Measurements from ENCODE around the gene TMEM266. TPM values are rescaled to one million over a fixed set of nuclear protein-coding genes. Genes with fewer than 3 reads are reported as not detected.
A peak's percentile ranks its signal among the peaks of the same experiment; 100 is the strongest.

Gene TMEM266
- total and polyA plus RNA-seq, 2 experiments from 2014 or later: 0.39 to 1.9 TPM

GRCh38 chr15:76149291-76149915 is 89.6 kb downstream of the TMEM266 start:
- Histone ChIP-seq H3K4me2 (no peak overlapping the region), H3K9me2 (replicated peaks; ENCODE audit: insufficient read depth) (no peaks in the 10 kb centered on the region), H4K20me1 (ENCODE audit: insufficient read depth, poor library complexity, severe bottlenecking) (no peaks in the 10 kb centered on the region), H3K27ac (no peak overlapping the region), H3K4me3 (no peak overlapping the region), H3K27me3 (no peaks in the 10 kb centered on the region), H3K79me2 (no peaks in the 10 kb centered on the region), H2AFZ (no peak overlapping the region), H3K9me3 (ENCODE audit: low read depth) (no peaks in the 10 kb centered on the region), H3K36me3 (replicated peaks; ENCODE audit: insufficient read depth, low read depth) (no peaks in the 10 kb centered on the region), H3K4me1 (ENCODE audit: insufficient read depth) (no peaks in the 10 kb centered on the region)
- DNase-seq (ENCODE audit: low spot score): no peak
- WGBS (ENCODE audit: low lambda C conversion rate, missing lambda C conversion rate): 64% methylated on average over 4 of the region's 4 CpGs
- TF ChIP-seq EZH2phosphoT487 (IDR thresholded peaks at IDR 0.05; ENCODE audit: low read depth, severe bottlenecking, unreplicated experiment) (no peak), CTCF (IDR thresholded peaks at IDR 0.05; ENCODE audit: poor library complexity) (no peak), EZH2 (IDR thresholded peaks at IDR 0.05; ENCODE audit: borderline replicate concordance) (no peak)

GRCh38 chr15:76150513-76150912 is 90.7 kb downstream of the TMEM266 start:
- H3K27ac ChIP-seq: no peak overlapping the region
- WGBS (ENCODE audit: low lambda C conversion rate, missing lambda C conversion rate): 72% methylated on average over 7 of the region's 7 CpGs
- H3K4me2 ChIP-seq: no peak overlapping the region
- H3K9me3 ChIP-seq (ENCODE audit: low read depth): no peaks in the 10 kb centered on the region
- H3K36me3 ChIP-seq (replicated peaks; ENCODE audit: insufficient read depth, low read depth): no peaks in the 10 kb centered on the region
- H3K79me2 ChIP-seq: no peaks in the 10 kb centered on the region
- no peak for TF ChIP-seq EZH2 (IDR thresholded peaks at IDR 0.05; ENCODE audit: borderline replicate concordance)
- no peak for TF ChIP-seq EZH2phosphoT487 (IDR thresholded peaks at IDR 0.05; ENCODE audit: low read depth, severe bottlenecking, unreplicated experiment)
- TF ChIP-seq CTCF (IDR thresholded peaks at IDR 0.05; ENCODE audit: poor library complexity): no peak
- H3K27me3 ChIP-seq: no peaks in the 10 kb centered on the region
- H3K4me1 ChIP-seq (ENCODE audit: insufficient read depth): no peaks in the 10 kb centered on the region
- H3K4me3 ChIP-seq: no peak overlapping the region
- no peaks in the 10 kb centered on the region for H4K20me1 ChIP-seq (ENCODE audit: insufficient read depth, poor library complexity, severe bottlenecking)
- no peak overlapping the region for H2AFZ ChIP-seq
- no peak for DNase-seq (ENCODE audit: low spot score)
- H3K9me2 ChIP-seq (replicated peaks; ENCODE audit: insufficient read depth): no peaks in the 10 kb centered on the region

- no peaks in the 10 kb centered on the region for H3K36me3 ChIP-seq (replicated peaks; ENCODE audit: insufficient read depth, low read depth)
- no peak overlapping the region for H3K27ac ChIP-seq
- no peaks in the 10 kb centered on the region for H3K9me2 ChIP-seq (replicated peaks; ENCODE audit: insufficient read depth)
- H3K79me2 ChIP-seq: no peaks in the 10 kb centered on the region
- H3K4me1 ChIP-seq (ENCODE audit: insufficient read depth): no peaks in the 10 kb centered on the region
- H3K4me2 ChIP-seq: no peak overlapping the region
- H3K4me3 ChIP-seq: no peak overlapping the region
- DNase-seq (ENCODE audit: low spot score): peak; percentile 83
- no peaks in the 10 kb centered on the region for H3K9me3 ChIP-seq (ENCODE audit: low read depth)
- peak; percentile 76 for TF ChIP-seq CTCF (IDR thresholded peaks at IDR 0.05; ENCODE audit: poor library complexity)
- no peak for TF ChIP-seq EZH2phosphoT487 (IDR thresholded peaks at IDR 0.05; ENCODE audit: low read depth, severe bottlenecking, unreplicated experiment)
- no peak for TF ChIP-seq EZH2 (IDR thresholded peaks at IDR 0.05; ENCODE audit: borderline replicate concordance)
- H4K20me1 ChIP-seq (ENCODE audit: insufficient read depth, poor library complexity, severe bottlenecking): no peaks in the 10 kb centered on the region
- H2AFZ ChIP-seq: no peak overlapping the region
- WGBS (ENCODE audit: low lambda C conversion rate, missing lambda C conversion rate): 12% methylated on average over 9 of the region's 9 CpGs
- no peaks in the 10 kb centered on the region for H3K27me3 ChIP-seq
Measured at GRCh38 chr15:76150971-76151598, 91.3 kb downstream of the TMEM266 start.

Data from hepatocyte (in vitro differentiated cells).